Activated CD4-positive, alpha-beta T cell treated with anti-CD3 and anti-CD28 coated beads for 48 hours (primary cell): ENCODE results near the gene TBXAS1.
A peak's percentile ranks its signal among the peaks of the same experiment; 100 is the strongest.

ENCODE experiments used
- DNase-seq: peaks from one replicate; pipeline ENCODE4 v3.0.0-alpha.2; 2020

Gene TBXAS1

DNA sequence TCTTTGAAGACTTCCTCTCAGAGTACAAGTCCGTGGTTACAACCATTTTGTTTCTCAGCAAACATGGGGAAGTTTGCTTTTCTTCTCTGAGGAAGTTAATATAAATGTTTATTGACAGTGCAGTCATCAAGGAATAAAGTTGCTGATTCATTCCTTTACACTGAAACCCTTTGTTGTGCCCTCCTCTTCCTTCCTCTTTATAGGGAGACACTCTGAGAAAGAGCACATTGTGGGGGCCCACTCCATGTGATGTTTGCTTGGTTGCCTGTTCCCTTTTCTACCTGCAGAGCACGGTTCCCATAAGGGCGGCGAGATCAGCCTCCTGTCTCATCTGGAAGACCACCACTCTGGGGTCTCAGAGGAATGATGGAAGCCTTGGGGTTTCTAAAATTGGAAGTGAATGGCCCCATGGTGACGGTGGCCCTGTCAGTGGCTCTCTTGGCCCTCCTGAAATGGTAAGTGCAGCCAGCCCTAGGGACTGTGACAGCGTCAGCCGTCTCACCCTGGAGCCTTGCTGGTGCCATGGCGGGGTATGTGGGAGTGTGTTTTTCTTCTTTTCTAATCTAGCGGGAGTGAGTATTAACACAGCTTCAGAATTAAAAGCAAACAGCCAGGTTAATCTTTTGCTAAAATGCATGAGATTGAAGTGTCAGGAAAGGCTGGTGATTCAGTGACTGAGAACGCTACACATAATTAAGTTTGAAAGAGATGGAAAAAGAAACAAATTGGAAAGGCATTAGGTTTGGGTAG lies at the start of gene TBXAS1:
Gene TBXAS1 (plus strand): TSS at position 240 of the 750 bp plus-strand sequence. CDS start 127 bp downstream, at position 367.
- DNase-seq: peak; percentile 30

DNA sequence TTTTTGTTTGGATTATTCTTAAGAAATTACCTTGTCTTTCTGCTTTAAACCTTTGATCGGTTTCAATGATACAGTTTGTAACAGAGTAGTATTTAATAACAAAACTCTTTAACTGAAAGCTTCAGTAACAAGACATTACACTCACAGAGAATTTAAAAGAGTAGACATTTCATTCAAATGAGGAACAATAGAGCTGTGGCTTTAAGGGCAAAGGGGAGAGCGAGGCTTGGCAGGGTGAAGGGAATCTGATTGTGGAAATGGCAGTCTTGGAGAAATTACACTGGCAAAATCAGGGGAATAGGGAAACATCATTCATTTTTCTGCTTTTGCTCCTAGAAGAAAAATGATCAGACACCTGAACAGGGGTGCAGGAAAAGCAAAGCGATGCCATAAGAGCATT lies 46.1 kb upstream of the TBXAS1 start:
- no peak for DNase-seq

DNA sequence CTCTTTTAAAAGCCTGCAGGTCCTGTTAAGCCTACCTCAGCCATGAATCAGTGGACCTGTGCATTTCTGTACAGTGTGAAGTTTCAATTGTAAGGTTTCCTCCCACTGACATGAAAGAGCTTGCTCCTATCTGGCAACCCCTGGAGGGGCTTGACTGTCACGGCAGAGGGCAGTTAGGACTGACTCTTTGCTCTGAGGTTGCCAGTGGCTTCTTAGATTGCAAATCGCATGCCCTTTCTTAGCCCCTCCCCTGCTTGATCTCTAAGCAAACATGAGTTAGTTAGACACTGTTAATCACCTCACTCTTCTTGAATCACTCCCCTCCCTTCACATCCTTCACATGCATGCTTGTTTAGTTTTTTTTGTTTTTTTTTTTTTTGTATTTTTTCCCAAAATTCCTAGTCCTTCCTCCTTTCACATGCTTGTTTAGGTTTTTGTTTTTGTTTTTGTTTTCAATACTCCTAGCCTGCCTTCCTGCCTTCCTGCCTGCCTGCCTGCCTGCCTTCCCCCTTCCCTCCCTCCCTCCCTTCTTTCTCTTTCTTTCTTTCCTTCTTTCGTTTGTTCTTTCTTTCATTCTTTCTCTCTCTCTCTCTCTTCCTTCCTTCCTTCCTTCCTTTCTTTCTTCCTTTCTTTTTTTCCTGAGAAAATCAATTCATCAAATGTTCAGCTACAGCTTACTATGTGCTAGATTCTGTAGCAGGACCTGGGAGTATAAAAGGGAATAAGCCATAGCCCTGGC lies 45.2 kb upstream of the TBXAS1 start:
- no peak for DNase-seq

DNA sequence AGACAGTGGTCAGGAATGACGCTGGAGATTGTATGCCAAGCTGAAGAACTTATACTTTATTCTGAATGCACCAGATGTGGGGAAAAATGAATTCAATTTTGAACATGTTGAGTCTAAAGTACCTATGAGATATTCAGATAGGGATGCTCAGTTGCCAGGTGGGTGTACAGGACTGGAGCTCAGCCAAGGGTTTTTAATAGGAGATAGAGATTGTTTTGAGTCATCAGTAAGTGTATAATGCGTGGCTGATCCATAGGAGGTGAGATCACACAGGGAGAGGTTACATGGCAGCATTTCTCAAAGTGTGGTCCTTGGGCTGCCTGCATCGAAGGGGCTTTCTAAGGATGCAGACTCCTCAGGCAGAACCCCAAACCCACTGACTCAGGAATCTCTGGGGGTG lies 44.4 kb upstream of the TBXAS1 start:
- no peak for DNase-seq

DNA sequence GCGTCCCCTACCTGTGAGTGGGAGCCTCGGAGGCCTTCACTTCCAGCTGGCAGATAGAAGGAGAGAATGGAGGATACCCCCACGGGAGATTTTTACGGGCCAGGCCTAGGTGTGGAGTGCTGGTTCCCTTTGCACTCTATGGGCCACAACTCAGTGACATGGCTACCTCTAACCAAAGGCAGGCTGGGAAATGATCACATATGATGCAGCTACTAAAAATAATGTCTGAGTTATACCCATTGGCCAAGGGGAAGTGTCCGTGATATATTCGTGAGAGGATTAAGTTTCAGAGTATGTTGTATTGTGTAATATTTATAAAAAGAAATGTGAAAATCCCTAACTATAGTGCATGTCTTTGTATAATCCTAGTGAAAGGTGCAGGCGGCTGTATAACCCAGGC lies 37.7 kb upstream of the TBXAS1 start:
- no peak for DNase-seq

DNA sequence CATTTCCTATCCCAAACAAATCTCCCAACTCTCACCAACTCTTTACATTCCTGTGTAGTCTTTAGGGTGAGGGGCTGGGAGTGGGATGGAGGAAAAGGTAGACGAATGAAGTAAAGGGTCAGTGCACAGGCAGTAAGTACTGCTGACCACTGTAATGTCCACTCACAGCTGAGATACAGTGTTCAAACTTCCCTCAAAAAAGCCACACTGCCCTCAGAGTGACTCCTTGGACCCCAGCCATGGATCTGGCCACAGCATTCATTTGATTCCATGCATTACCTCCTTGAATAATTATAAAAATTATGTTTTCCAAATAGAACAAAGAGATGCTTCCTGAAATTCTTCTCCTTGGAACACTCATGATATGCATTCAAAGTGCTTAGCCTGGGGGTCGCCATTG lies 31.5 kb upstream of the TBXAS1 start:
- no peak for DNase-seq

DNA sequence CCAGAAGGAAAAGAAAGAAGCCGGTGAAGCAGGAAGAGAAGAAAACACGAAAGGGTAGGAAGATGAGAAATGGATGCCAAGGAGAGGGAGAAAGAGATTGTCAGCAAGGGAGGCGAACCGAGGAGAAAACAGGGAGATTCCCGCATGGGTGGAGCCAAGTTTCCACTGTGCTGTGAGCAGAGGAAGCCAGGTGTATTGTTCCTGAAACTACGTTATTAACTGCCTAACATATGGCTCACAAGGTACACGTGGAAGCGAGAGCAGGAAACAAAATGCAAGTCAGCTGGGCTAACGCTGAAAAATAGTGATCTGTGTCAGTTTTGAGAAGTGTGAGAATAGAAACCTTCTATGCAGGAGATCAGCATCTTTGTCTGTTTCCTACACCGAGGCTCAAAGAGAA lies 30.8 kb upstream of the TBXAS1 start:
- no peak for DNase-seq

DNA sequence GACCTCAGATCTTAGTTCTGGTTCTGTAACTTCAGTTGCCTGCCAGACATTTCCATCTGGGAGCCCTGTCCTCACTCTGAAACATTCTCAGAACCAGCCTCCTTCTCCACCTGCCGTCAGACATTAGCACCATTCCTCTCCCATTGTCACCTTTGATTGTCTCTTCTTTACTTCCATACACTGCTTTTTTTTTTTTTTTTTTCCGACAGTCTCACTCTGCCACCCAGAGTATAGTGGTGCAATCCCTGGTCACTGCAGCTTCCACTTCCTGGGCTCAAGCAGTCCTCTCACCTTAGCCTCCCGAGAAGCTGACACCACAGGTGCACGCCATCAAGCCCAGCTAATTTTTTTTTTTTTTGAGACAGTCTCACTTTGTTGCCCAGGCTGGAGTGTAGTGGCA lies 30.2 kb upstream of the TBXAS1 start:
- no peak for DNase-seq

DNA sequence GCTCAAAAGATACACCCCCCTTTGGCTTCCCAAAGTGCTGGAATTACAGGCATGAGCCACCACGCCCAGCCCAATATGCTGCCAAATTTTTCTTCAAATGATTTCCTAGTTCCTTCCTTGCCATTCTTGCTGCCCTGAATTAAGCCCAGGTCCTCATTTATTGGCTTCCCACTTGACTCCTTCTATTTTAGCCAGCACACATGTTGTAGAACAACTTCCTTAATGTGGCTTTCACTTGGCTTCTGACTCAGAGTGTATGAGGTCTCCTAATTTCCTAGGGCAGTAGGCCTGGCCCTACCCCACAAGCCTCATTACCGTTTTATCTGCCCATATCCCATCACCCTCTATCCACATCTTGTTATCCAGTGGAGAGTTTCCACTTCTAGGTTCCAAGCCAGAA lies 29.5 kb upstream of the TBXAS1 start:
- DNase-seq: no peak

DNA sequence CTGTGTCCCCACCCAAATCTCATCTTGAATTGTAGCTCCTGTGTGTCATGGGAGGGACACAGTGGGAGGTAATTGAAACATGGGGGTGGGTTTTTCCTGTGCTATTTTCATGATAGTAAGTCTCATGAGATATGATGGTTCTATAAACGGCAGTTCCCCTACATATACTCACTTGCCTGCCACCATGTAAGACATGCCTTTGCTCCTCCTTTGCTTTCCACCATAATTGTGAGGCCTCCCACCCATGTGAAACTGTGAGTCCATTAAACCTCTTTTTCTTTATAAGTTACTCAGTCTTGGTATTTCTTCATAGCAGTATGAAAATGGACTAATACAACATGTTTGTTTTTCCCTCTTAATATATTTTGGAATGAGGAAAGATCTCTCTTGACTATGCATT lies 24.5 kb upstream of the TBXAS1 start:
- DNase-seq: no peak

DNA sequence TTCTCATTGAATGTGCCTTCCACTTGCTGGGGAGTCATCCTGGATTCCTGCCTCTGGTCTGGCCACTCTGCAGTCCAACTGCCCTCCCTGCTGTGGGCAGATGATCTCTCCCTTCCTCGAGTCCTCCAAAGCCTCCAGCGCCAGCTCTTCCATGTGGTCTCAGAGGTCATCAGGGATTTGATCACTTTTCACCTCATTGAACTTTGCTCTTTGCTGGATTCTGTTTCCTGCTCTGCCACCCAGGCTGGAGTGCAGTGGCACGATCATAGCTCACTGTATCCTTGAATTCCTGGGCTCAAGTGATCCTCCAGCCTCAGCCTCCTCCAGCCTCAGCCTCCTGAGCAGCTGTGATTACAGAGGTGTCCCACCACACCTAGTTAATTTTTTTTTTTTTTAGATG lies 22.1 kb upstream of the TBXAS1 start:
- DNase-seq: no peak

DNA sequence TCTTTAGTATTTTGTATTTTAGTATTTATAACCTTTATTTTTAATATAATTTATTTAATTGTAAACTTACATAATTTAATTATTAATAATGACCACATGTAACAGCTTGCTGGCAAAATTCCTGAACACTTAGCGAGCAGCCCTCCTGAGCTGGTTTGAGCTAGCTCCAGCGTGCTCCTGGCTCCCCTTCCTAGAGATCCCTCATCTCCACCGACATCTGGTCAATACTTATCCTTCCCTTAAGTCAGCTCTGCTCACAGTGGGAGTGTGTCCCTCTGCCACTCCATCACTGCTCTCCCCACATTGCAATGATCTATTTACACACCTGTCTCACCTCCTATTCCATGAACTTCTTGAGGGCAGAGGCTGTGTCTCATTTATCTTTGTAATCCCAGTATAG lies 20.6 kb upstream of the TBXAS1 start:
- no peak for DNase-seq

DNA sequence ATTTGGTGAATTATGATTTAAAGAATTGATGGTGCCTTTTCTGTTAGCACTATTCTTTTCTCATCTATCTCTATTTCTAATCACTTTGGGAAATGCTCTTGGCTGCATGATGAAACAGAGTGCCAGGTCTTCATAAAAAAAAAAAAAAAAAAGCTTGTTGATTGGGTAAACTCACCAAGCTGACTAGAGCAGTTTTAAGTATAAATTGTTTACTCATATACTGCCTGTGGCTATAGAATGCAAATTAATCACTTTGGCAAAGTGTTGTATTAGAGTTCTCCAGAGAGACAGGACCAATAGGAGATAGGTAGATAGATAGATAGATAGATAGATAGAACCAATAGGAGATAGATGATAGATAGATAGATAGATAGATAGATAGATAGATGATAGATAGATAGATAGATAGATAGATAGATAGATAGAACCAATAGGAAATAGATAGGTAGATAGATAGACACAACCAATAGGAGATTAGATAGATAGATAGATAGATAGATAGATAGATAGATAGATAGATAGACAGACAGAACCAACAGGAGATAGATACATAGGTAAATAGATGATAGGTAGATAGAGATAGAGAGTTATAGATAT lies 20.1 kb upstream of the TBXAS1 start:
- DNase-seq: no peak

DNA sequence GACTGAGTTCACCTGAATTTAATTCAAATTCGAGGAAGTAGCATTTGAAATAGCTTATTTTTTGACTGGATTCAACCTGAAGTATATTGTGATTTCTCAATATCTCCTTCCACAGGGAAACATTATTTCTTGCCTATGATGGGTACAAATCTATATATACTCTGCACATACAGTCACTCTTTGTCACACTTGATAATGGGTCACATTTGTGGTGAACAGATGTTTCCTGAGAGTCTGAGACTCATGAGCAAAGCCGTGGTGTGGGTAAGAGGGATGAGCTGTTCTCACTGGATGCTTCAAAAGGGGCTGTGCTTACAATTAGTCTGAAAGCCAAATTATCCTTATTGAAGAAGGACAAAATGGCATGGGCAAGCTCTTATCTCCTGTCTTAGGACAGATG lies 18.0 kb upstream of the TBXAS1 start:
- peak; percentile 25 for DNase-seq

DNA sequence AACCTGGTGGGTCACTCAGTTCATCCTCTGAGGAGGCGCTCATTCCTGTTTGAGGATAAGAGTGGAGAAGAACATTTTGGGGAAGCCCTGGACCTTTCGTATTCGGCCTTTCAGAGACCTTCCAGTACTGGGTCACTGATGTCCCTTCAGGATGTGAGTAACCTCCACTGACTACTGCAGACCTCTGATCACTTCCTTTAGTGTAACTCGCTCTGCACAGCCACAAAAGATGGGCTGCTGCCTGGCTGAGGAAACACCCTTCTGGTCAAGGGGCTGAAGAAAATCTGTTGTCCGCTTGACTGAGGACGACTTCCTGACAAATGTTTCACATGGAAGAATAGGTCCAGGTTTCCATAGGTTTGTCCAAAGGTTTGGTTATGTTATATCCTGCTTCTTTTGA lies 15.9 kb upstream of the TBXAS1 start:
- DNase-seq: no peak

DNA sequence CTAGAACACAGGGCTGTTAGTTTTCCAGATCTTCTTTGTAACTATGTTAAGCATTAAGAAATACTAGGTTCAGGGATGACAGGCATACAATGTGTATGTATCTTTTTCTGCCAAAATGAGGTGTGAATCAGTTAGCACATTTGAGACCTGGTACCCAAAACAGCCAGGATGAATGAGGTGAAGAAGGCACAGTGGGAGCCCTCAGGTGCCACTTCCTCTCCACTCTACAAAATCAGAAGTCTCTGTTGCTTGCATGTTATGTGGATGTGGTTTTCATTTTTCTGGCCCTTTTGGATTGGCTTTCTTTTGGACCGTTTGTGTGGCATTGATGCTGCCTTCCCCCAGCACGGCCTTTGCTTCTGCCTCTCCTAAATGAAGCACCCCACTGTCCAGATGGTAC lies 15.4 kb upstream of the TBXAS1 start:
- DNase-seq: no peak

DNA sequence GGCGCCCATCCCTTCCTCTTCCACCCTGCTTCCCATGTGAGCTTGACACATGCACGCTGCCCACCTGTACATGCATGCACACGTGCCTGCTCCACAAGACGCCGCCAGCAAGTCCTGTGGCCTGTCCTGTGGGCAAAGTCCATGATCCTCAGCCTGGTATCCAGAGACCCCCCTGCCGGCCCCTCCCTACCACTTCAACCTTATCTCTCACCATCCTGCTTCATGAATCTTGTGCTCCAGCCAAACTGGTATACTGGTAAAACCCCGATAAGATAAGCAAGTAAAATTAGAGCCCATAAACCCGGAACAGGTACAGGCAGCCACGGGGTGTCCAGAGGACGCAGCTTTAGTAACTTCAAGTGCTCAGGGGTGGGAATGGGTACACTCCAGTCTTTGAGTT lies 11.8 kb upstream of the TBXAS1 start:
- no peak for DNase-seq

DNA sequence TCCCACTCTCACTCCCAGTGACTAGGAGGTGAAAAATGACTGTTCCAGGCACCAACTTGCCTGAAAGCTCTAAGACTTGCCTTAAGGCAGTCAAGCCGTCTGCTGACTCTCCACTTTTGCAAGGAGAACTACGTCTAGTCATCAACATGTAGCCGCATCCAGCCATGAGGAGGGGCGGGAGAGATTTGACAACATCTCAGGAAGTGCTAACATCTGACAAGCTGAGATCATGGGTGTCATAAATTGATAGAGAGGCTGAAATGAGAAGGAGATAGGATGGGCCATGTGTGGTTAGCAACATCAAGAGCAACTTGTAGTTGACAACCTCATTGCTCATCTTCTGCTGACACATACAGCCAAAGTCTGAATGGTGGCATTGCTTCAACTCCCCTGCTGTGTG lies 9.0 kb upstream of the TBXAS1 start:
- DNase-seq: peak; percentile 8

DNA sequence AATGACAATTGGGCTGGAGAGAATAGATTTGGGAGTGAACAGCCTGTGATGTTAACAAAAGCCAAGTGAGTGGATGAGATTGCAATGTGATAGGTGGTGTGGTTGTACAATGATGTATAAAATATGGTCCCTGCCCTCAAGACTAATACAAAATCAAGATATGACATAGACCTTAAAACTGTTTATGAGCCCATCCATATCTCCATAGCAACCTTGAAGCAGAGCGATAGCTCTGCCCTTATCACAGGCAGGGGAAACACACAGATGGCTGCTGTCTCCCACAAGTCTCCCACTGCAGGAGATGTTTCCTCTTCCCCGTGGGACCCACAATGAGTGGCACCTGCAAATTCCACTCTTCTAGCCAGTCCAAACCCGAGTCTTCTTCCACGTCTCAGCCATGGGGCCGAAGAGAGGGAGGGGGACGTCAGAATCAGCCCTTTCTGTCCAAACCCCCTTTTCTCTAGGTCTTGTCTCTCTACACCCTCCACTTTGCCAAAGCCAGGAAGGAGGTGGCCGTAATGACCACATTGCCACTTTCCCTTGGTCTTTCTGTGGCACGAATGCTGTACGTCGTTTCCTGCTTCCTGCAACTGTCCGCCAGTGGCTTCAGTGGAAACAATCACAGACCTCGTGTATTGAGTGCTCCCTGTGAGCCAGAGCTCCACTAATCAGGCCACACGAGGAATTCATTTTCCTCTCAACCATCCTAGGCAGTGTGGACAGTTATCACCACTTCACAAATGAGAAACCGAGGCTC lies 7.5 kb upstream of the TBXAS1 start:
- DNase-seq: no peak

DNA sequence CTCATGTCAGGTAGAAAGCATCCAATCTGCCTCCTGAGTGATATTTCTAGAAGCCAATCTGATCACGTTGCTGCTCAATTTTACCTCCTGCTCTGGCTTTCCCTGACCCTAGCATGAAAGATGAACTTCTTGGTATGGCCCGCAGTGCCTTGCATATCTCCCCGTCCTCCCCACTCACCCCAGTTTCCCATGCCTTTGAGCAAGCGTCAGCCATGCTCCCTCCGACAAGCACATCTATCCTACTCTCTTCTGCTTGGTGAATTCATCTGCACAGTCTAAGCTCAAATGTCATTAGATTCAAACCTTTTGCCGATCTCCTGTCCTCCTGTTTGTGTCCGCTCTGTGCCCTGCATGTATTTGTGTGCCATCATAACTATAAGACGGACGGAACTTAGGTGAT lies 6.2 kb upstream of the TBXAS1 start:
- DNase-seq: no peak

DNA sequence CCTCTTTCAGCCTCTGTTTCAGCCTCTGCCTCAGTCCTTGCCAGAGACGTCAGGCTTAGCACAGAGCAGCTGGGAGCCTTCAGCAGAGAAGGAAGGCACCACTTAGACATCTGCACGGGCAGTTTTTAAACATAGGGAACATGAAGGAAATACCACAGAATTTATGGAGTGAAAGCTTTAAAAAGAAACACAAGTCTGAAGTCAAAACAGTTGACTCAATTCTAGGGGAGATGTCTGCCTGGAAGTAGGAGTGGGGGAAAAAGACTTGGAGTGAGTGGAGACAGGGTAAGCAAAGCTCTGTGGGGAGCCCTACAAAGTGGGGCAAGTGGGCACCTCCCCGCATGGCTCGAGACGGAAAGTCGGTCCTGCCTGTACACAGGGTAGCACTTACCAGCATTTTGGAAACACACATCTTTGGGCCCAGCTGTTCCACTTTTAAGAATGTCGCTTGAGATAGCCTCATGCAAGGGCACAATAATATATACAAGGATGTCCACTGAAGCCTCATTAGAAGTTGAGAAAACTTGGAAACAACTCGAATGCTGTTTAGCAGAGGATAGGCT lies 5.0 kb upstream of the TBXAS1 start:
- DNase-seq: no peak

DNA sequence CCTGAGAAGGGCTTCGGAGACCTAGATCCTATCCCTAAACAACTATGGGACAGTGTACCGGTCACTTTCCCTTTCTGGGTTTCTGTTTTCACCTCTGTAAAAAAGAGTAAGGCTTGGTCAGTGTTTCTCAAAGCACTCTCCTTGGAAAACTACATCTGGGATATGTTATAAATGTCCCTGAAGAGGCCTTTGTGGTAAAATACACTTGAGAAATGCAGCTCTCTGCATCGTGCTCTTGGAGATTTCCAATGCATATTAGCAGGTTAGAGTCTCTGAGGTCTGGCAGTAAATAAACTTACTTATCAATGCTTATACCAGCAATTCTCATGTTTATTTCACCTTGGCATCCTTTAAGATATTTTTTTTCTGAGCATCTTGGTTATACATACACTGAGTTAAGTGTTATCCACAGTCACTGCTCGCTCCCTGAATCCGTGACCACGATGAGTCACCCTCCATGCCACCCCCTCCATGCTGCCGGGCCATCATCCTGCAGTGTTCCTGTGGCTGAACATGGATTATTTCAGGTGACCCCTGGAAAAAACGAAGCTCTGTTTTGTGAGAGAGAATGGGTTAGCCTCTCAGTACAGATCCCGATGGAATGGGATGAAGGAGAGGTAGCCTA lies 3.3 kb upstream of the TBXAS1 start:
- DNase-seq: no peak

DNA sequence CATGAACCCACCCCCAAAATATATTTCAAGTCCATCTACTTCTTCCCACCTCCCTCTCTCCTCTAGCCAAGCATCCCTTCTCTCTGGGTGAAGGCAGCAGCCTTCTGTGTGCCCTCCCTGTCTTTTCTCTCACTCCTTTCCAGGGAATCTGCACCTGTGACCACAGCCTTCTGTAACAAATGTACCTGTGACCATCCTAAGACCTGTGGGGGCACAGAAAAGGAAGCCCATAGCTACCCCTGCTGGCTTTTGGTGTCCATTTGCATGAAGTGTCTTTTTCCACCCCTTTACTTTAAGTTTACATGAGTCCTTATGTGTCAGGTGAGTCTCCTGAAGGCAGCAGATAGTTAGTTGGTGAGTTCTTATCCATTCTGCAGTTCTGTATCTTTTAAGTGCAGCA lies 2.0 kb upstream of the TBXAS1 start:
- peak; percentile 9 for DNase-seq
